Adrenal gland (tissue), 12 donors: ENCODE data around the gene CTTN. TPM values are rescaled to one million over a fixed set of nuclear protein-coding genes. Genes with fewer than 3 reads are reported as not detected.
A peak's percentile ranks its signal among the peaks of the same experiment; 100 is the strongest.

Source experiments
- DNase-seq, 7 donors: peaks; one replicate each; pipeline ENCODE4 v3.0.0-alpha.2; 2019 to 2020
- H3K27ac ChIP-seq, 5 donors: fragments of 200-600 bp; sonication (generic) in 4 of 5; 1 replicate in 3 of 5; 2 replicates in 2 of 5; pipeline versions ENCODE4 v1.5.1 to v1.8.0; 2016 to 2020; ENCODE audit warnings: mild to moderate bottlenecking in 1 of 5
- H3K27me3 ChIP-seq: fragments of 200-600 bp; 2 replicates; pipeline ENCODE4 v1.8.0; 2021
- H3K36me3 ChIP-seq, 2 donors: fragments of 200-600 bp; replicated peaks in 1 of 2; 1 replicate in 1 of 2; 2 replicates in 1 of 2; pipeline versions ENCODE4 v1.5.1 to v1.8.0; 2018 to 2022
- H3K4me1 ChIP-seq, 2 donors: fragments of 200-600 bp; replicated peaks in 1 of 2; 1 replicate in 1 of 2; 2 replicates in 1 of 2; pipeline versions ENCODE4 v1.5.1 to v1.8.0; 2018 to 2021
- H3K4me3 ChIP-seq, 4 donors: fragments of 200-600 bp; sonication (generic) in 3 of 4; one replicate each; pipeline ENCODE4 v1.5.1; 2016 to 2018
- H3K9me3 ChIP-seq, 3 donors: fragments of 200-600 bp; sonication (generic) in 1 of 3; replicated peaks in 1 of 3; 1 replicate in 2 of 3; 2 replicates in 1 of 3; pipeline versions ENCODE4 v1.5.1 to v1.8.0; 2016 to 2021
- POLR2A ChIP-seq, 2 donors: fragments of 450-650 bp; IDR thresholded peaks; one replicate each; pipeline ENCODE4 v1.6.1; 2017; ENCODE audit warnings: antibody characterized with exemption in 2 of 2, mild to moderate bottlenecking in 2 of 2, moderate library complexity in 1 of 2
- WGBS, 4 donors: extraction: QIAGEN DNeasy Blood & Tissue Kit in 2 of 4; methylation state at CpG; one replicate each; pipeline versions ENCODE4 v1.1.5 to v1.1.7; 2013 to 2017; 5-methylcytosine and 5-hydroxymethylcytosine counted together
- intact Hi-C, 2 donors: fragments of 100-400 bp; cut with DNase I; formaldehyde crosslinking; loops; one replicate each; pipeline versions ENCODE4 v1.14.1 to v1.15.0; 2022 to 2023
- polyA plus RNA-seq, 3 donors: library from polyadenylated mRNA; stranded (reverse); fragments of 200-250 nt in 2 of 3; fragments of 350-450 nt in 1 of 3; fragmentation: Illumina TruSeq in 1 of 3; extraction: RNeasy Lipid Tissue Mini Kit (QIAGEN cat#74804) in 1 of 3; gene quantifications; one replicate each; pipeline ENCODE4 v1.2.3, GENCODE V29; 2013 to 2014
- total RNA-seq, 9 donors: library from RNA; depleted of rRNA in 4 of 9; stranded (reverse); fragments of >200 nt in 4 of 9; fragments of 120-200 nt in 1 of 9; fragmentation: NEBNext Ultra II Directional in 1 of 9; extraction: Animal tissue kit (Norgen Biotek cat#: 25700) in 1 of 9; gene quantifications; one replicate each; pipeline versions ENCODE4 v1.1.0 to v1.2.4, GENCODE V29; 2013 to 2023
- TF ChIP-seq, protein P1 (sequence below), 6 experiments: fragments of 450-650 bp in 4 of 6; fragments of 200-600 bp in 2 of 6; sonication (generic) in 1 of 6; IDR thresholded peaks; 1 replicate in 5 of 6; 2 replicates in 1 of 6; pipeline versions ENCODE4 v1.5.1 to v1.8.0; 2016 to 2021; ENCODE audit warnings: antibody characterized with exemption in 6 of 6, mild to moderate bottlenecking in 2 of 6, moderate library complexity in 1 of 6
- donor health status: healthy with polysubstance abuse.
- donor health status: Bipolar disorder and iron deficiency.
- donor health status: DM: yes; HTN: yes; CAD: no.
- donor health status: DM: no; HTN: no; CAD: no.
- donor health status: DM: no; HTN: no; CAD: no.
- donor health status: DM: yes; HTN: yes; CAD: no.

CTTN gene
- total and polyA plus RNA-seq, 12 donors = 157 to 419 (median 266) TPM

DNA sequence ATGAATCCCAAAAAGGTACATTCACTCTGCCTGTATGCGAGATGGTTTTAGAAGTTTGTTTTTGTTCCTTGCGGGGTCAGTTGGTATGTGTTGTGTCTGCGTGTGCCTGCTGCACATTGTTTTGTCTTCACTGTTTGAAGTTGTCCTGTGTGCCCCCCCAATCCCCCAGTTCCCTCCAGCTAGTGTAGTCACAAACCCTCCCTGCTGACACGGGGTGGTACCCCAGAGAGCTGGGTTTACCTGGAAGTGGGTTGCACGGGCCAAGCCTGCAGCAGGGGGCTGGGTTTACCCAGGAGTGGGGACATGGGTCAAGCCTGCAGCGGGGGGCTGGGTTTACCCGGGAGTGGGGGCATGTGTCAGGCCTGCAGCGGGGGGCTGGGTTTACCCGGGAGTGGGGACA lies 22.2 kb downstream of the CTTN start:
- intact Hi-C loops = no loop called here
- no peaks in the 10 kb centered on the region for H3K4me1 ChIP-seq
- H3K27me3 ChIP-seq = no peaks in the 10 kb centered on the region
- H3K9me3 ChIP-seq = no peaks in the 10 kb centered on the region
- TF ChIP-seq, protein P1, sequence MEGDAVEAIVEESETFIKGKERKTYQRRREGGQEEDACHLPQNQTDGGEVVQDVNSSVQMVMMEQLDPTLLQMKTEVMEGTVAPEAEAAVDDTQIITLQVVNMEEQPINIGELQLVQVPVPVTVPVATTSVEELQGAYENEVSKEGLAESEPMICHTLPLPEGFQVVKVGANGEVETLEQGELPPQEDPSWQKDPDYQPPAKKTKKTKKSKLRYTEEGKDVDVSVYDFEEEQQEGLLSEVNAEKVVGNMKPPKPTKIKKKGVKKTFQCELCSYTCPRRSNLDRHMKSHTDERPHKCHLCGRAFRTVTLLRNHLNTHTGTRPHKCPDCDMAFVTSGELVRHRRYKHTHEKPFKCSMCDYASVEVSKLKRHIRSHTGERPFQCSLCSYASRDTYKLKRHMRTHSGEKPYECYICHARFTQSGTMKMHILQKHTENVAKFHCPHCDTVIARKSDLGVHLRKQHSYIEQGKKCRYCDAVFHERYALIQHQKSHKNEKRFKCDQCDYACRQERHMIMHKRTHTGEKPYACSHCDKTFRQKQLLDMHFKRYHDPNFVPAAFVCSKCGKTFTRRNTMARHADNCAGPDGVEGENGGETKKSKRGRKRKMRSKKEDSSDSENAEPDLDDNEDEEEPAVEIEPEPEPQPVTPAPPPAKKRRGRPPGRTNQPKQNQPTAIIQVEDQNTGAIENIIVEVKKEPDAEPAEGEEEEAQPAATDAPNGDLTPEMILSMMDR (IDR thresholded peaks at IDR 0.05) = no peak
- TF ChIP-seq POLR2A (IDR thresholded peaks at IDR 0.05) = no peak
- no peak overlapping the region for H3K27ac ChIP-seq
- H3K4me3 ChIP-seq = no peak overlapping the region
- H3K36me3 ChIP-seq = peaks cover 0 to 85% of the 10 kb centered on the region in 2 donors
- DNase-seq = no peak
- 80 to 91% (median 86%) methylated on average over 5 to 9 of the region's 9 CpGs for WGBS, 4 donors

DNA sequence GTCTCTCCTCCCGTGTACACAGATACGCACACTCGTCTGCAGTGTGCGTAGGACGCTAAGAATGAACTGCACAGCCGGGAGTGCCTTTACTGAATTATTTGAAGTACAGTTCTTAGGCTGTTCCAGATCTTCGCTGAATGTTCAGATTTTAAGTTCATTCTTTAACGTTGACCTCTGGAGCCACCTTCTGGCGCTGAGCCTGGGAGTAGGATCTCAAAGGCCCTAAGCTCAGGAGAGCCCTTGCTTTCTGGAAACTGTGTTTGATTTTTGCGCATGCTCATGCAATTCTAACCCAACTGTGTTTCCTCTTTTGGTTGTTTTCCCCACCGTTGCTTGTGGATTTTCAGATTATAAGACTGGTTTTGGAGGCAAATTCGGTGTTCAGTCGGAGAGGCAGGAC lies 22.8 kb downstream of the CTTN start:
- intact Hi-C loops = no loop called here
- H3K36me3 ChIP-seq = peaks cover 0 to 85% of the 10 kb centered on the region in 2 donors
- no peaks in the 10 kb centered on the region for H3K9me3 ChIP-seq
- no peak overlapping the region for H3K27ac ChIP-seq
- no peak for TF ChIP-seq POLR2A (IDR thresholded peaks at IDR 0.05)
- TF ChIP-seq, protein P1 (IDR thresholded peaks at IDR 0.05) = no peak
- H3K27me3 ChIP-seq = no peaks in the 10 kb centered on the region
- H3K4me3 ChIP-seq = no peak overlapping the region
- WGBS, 4 donors = 77 to 84% (median 82%) methylated on average over 13 of the region's 13 CpGs
- no peaks in the 10 kb centered on the region for H3K4me1 ChIP-seq
- DNase-seq = no peak

DNA sequence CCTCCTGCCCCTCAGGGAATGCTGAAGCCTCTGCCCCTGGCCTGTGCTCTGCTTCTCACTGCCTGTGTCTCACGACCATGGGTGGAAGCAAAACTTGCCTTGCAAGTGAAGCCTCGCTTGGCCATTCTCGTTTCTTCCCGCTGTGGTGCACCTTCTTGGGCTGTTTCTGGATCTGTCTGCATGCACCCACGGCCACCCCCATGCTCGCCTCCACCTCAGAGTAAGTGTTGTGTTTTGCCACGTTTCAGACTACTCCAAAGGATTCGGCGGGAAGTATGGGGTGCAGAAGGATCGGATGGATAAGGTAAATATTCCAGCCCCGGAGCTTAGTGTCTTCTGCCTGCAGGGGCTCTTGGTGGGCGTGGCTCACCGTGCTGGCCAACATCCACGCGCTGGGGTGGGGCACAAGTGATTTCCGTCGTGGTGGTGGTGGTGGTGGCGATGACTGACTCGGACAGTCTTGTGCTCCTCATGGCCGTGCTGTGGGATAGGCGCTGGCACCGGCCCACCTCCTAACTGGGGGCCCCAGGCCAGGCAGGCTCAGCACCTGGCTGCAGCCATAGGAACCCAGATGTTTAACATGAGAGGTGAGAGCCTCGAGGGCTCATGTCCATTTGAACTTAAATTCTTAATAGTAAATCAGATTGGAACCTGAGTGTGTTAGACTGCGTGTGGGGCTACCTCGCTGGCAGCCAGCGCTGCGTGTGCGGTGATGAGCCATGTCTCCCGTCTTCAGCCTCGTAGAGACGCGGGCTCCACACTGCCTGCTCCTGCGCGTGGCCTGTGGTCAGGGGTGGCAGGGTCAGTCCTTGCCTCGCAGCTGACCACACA lies 24.6 kb downstream of the CTTN start:
- no peak overlapping the region for H3K27ac ChIP-seq
- no peaks in the 10 kb centered on the region for H3K9me3 ChIP-seq
- no peaks in the 10 kb centered on the region for H3K4me1 ChIP-seq
- intact Hi-C loops = no loop called here
- WGBS, 4 donors = 88 to 91% (median 91%) methylated on average over 31 to 35 of the region's 35 CpGs
- no peak for DNase-seq
- no peak for TF ChIP-seq POLR2A (IDR thresholded peaks at IDR 0.05)
- TF ChIP-seq, protein P1 (IDR thresholded peaks at IDR 0.05) = no peak
- peaks cover 0 to 81% of the 10 kb centered on the region in 2 donors for H3K36me3 ChIP-seq
- H3K4me3 ChIP-seq = no peak overlapping the region
- H3K27me3 ChIP-seq = no peaks in the 10 kb centered on the region

DNA sequence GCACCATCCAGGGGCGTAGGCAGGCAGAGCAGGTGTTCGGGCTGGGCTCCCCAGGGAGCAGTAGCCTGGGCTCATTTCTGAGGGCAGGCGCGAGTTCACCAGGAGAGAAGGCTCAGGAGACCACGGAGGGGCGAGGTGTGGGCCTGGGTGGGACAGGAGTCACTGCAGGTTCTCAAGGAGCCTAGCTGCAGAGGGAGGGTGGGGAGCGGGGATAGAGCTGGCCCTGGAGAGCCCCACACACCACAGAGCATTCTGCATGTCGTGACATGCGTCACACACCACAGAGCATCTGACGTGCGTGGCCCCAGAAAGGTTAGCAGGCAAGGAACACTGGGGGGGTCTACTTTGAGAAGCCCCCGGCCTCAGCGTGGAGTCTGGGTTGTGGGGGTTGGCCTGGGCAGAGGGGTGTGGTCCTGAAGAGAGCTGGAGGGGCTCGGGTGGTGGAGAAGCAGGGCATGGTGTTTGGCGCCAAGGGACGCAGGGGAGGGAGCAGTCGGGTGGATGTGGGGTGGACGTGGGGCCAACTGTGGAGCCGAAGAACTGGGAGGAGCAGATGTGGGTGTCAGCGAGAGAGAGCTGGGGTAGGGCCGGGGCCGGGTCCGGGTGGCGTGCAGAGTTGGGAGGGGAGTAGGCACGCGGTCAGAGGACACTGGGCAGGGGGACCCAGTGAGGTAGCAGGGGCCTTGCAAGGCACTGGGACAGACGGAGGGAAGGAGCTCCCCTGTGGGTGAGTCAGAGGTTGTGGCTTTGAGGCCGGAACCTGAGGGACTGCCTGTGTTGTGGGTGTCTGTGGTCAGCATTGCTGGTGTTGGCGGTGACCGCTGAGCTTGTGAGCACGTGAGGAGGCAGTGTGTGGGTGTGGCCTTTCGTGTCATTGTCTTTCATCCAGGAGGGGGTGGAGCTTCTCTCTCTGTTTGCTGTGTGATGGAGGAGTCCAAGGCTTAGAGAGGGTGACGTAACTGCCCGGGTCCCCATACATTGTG lies 25.5 kb downstream of the CTTN start:
- 81 to 89% (median 82%) methylated on average over 29 to 34 of the region's 34 CpGs for WGBS, 4 donors
- Histone ChIP-seq H3K36me3 (peaks cover 0 to 79% of the 10 kb centered on the region in 2 donors), H3K4me1 (no peaks in the 10 kb centered on the region), H3K27ac (no peak overlapping the region), H3K4me3 (no peak overlapping the region), H3K9me3 (no peaks in the 10 kb centered on the region), H3K27me3 (no peaks in the 10 kb centered on the region)
- intact Hi-C loops = no loop called here
- peak in 5 of 7 donors; percentile 46 to 57 (median 52) for DNase-seq
- no peak for TF ChIP-seq POLR2A (IDR thresholded peaks at IDR 0.05)
- TF ChIP-seq, protein P1 (IDR thresholded peaks at IDR 0.05) = no peak
